A549 (cell line): ENCODE results near the gene BGLAP. TPM values are rescaled to one million over a fixed set of nuclear protein-coding genes. Genes with fewer than 3 reads are reported as not detected.

ENCODE experiments used
- ATAC-seq, 2 experiments: fragments of 200-7000 bp in 1 of 2; fragments of >200 bp in 1 of 2; cut with Nextera tagmentation in 1 of 2; cut with Tn5 transposase in 1 of 2; 3 replicates each; pipeline versions ENCODE4 v1.8.0 to v1.9.1; 2018 to 2020; ENCODE audit warnings: mild to moderate bottlenecking in 1 of 2, moderate library complexity in 1 of 2
- CTCF ChIA-PET: fragments of 300-600 bp; sonication (Branson Sonifier 250); formaldehyde crosslinking; extraction: SDS; loops from one replicate; lab custom pipeline; 2021; ENCODE audit warnings: antibody characterized with exemption, inconsistent platforms; lab: Yijun Ruan, JAX
- POLR2A ChIA-PET: fragments of 350-600 bp; formaldehyde crosslinking; extraction: SDS; loops from one replicate; lab custom pipeline; 2021; ENCODE audit warnings: antibody characterized with exemption, inconsistent platforms; lab: Yijun Ruan, JAX
- DNase-seq, 2 experiments: peaks; one replicate each; pipeline versions ENCODE4 v3.0.0 to v3.0.0-alpha.2; 2011 to 2016; ENCODE audit warnings: low read depth in 1 of 2, low spot score in 1 of 2
- FAIRE-seq: peaks from 2 replicates; lab custom pipeline; 2011; peaks lifted over from hg19 to GRCh38; lab: Jason Lieb, UNC
- H3K27ac ChIP-seq, 2 experiments: fragments of >200 bp; sonication (Bioruptor Twin); formaldehyde crosslinking; 3 replicates each; pipeline ENCODE4 v1.5.1; 2016 to 2017
- H3K4me1 ChIP-seq: fragments of >200 bp; sonication (Bioruptor Twin); formaldehyde crosslinking; 3 replicates; pipeline ENCODE4 v1.6.1; 2016
- H3K4me2 ChIP-seq: fragments of >200 bp; sonication (Bioruptor Twin); formaldehyde crosslinking; 3 replicates; pipeline ENCODE4 v1.6.1; 2016
- H3K4me3 ChIP-seq: fragments of >200 bp; sonication (Bioruptor Twin); formaldehyde crosslinking; 3 replicates; pipeline ENCODE4 v1.5.1; 2016
- H3K9me3 ChIP-seq: fragments of >200 bp; sonication (Bioruptor Twin); formaldehyde crosslinking; 3 replicates; pipeline ENCODE4 v1.6.1; 2016
- BHLHE40 ChIP-seq: IDR thresholded peaks from 2 replicates; pipeline ENCODE4 v1.6.1; 2012; ENCODE audit warnings: low read depth, low read length, inconsistent platforms
- CBX8 ChIP-seq: fragments of 200-600 bp; sonication (generic); IDR thresholded peaks from 2 replicates; pipeline ENCODE4 v1.6.1; 2016
- CEBPB ChIP-seq, 2 experiments: fragments of >200 bp in 1 of 2; sonication (Bioruptor Twin) in 1 of 2; formaldehyde crosslinking in 1 of 2; IDR thresholded peaks; 2 replicates each; pipeline ENCODE4 v1.6.1; 2012 to 2016
- EHF ChIP-seq: fragments of 250-450 bp; sonication (Bioruptor Pico); IDR thresholded peaks from 2 replicates; pipeline ENCODE4 v1.5.0; 2020; ENCODE audit warnings: mild to moderate bottlenecking
- EHMT2 ChIP-seq: fragments of 200-600 bp; sonication (generic); IDR thresholded peaks from 2 replicates; pipeline ENCODE4 v1.6.1; 2016; ENCODE audit warnings: antibody characterized with exemption, low read depth, mild to moderate bottlenecking, moderate library complexity
- GATA3 ChIP-seq: IDR thresholded peaks from 2 replicates; pipeline ENCODE4 v1.6.1; 2012; ENCODE audit warnings: borderline replicate concordance
- HDAC2 ChIP-seq: fragments of 200-600 bp; sonication (generic); IDR thresholded peaks from 2 replicates; pipeline ENCODE4 v1.6.1; 2016
- KDM1A ChIP-seq: fragments of 200-600 bp; sonication (generic); IDR thresholded peaks from 2 replicates; pipeline ENCODE4 v1.6.1; 2016; ENCODE audit warnings: low read depth, mild to moderate bottlenecking
- MYC ChIP-seq: IDR thresholded peaks from 2 replicates; pipeline ENCODE4 v1.6.1; 2012; ENCODE audit warnings: mild to moderate bottlenecking, inconsistent platforms, low read length, improper control_type of control experiment, borderline replicate concordance
- NR3C1 ChIP-seq: fragments of >200 bp; sonication (Bioruptor Twin); formaldehyde crosslinking; IDR thresholded peaks from 3 replicates; pipeline ENCODE4 v1.6.1; 2017
- POLR2AphosphoS2 ChIP-seq: conservative IDR thresholded peaks from 2 replicates; pipeline ENCODE4 v1.6.1; 2012; ENCODE audit warnings: low read length, improper control_type of control experiment, inconsistent platforms
- RAD21 ChIP-seq, 2 experiments: fragments of >200 bp in 1 of 2; sonication (Bioruptor Twin) in 1 of 2; formaldehyde crosslinking in 1 of 2; IDR thresholded peaks in 1 of 2; conservative IDR thresholded peaks in 1 of 2; 2 replicates in 1 of 2; 3 replicates in 1 of 2; pipeline ENCODE4 v1.6.1; 2012 to 2018; ENCODE audit warnings: inconsistent platforms in 1 of 2
- RFX5 ChIP-seq: fragments of 450-650 bp; IDR thresholded peaks from 2 replicates; pipeline ENCODE4 v1.7.1; 2014; ENCODE audit warnings: antibody characterized with exemption, mild to moderate bottlenecking, moderate library complexity
- RNF2 ChIP-seq: fragments of 200-600 bp; sonication (generic); IDR thresholded peaks from 2 replicates; pipeline ENCODE4 v1.6.1; 2016; ENCODE audit warnings: low read depth, mild to moderate bottlenecking, antibody characterized with exemption, moderate library complexity, borderline replicate concordance
- TP53 ChIP-seq: fragments of 250-450 bp; sonication (Bioruptor Pico); IDR thresholded peaks from 2 replicates; pipeline ENCODE4 v1.5.0; 2021; ENCODE audit warnings: mild to moderate bottlenecking, moderate library complexity
- ZSCAN20 ChIP-seq: fragments of 250-450 bp; sonication (Bioruptor Pico); IDR thresholded peaks from 2 replicates; pipeline ENCODE4 v1.8.0; 2022; ENCODE audit warnings: mild to moderate bottlenecking, moderate library complexity
- WGBS: methylation state at CpG from one replicate; pipeline ENCODE4 v1.1.6; 2017; ENCODE audit errors: missing lambda C conversion rate; 5-methylcytosine and 5-hydroxymethylcytosine counted together
- polyA plus RNA-seq, 4 experiments: library from polyadenylated mRNA; depleted of rRNA in 3 of 4; stranded (reverse); fragments of >200 nt; fragmentation: RNase III in 1 of 4; extraction: RNeasy Plus Mini Kit Qiagen cat#74134 plus additional on column Dnase treatment in 1 of 4; gene quantifications; 2 replicates in 3 of 4; 3 replicates in 1 of 4; pipeline ENCODE4 v1.2.3, GENCODE V29; 2011 to 2017
- TF ChIP-seq, protein P1 (sequence below): IDR thresholded peaks from 2 replicates; pipeline ENCODE4 v1.6.1; 2012; ENCODE audit warnings: low read depth, borderline replicate concordance
- TF ChIP-seq, protein P2 (sequence below): fragments of 450-650 bp; IDR thresholded peaks from 2 replicates; pipeline ENCODE4 v1.6.1; 2014; ENCODE audit warnings: antibody characterized with exemption
- TF ChIP-seq, protein P3 (sequence below): fragments of 150-350 bp; IDR thresholded peaks from 2 replicates; pipeline ENCODE4 v1.6.1; 2014; ENCODE audit warnings: low read depth, mild to moderate bottlenecking, low read length
- TF ChIP-seq, protein P4 (sequence below): fragments of >200 bp; sonication (Bioruptor Twin); formaldehyde crosslinking; IDR thresholded peaks from 3 replicates; pipeline ENCODE4 v1.6.1; 2016
- TF ChIP-seq, protein P5 (sequence below): fragments of >200 bp; sonication (Bioruptor Twin); formaldehyde crosslinking; IDR thresholded peaks from 3 replicates; pipeline ENCODE4 v1.5.1; 2016

BGLAP gene
- polyA plus RNA-seq, 2 of the 4 experiments (the other 2 are of a cell fraction) = 0.12 to 0.23 TPM

DNA sequence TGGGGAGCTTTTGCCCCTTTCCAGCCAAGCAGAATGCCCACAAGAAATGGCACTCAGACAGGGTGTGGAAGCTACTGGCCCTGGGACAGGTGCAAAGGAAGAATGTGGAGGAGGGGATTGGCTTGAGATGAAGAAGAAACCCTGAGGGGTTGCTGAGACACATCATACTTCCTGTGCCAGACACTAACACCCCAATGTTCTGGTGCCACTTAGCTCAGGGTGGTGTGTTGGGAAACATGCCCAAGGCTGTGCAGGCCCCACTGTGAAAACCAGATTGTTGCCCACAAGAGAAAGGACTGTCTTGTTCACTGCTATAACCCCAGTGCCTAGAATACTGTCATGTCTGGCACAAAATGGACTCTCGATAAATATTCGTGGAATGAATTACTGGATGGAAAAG, 15.7 kb downstream of the BGLAP start:
- Histone ChIP-seq H3K4me1 (peaks cover 5% of the 10 kb centered on the region), H3K4me2 (no peak overlapping the region), H3K4me3 (no peak overlapping the region), H3K9me3 (no peaks in the 10 kb centered on the region), H3K27ac (no peak overlapping the region)
- 70% methylated on average over 2 of the region's 2 CpGs for WGBS
- FAIRE-seq (no peak), ATAC-seq (no peak), DNase-seq (no peak)
- ChIA-PET CTCF (interaction anchor here (2.4 kb wide), 1 partner anchor 33 kb away, joined by 6 read pairs; no protein-coding TSS in a partner anchor), POLR2A (no interaction called here)
- TF ChIP-seq BHLHE40 (no peak), NR3C1 (no peak), CEBPB (IDR thresholded peaks at IDR 0.05) (no peak), HDAC2 (no peak), CBX8 (no peak), GATA3 (no peak), ZSCAN20 (CRISPR knock-in tag) (no peak), POLR2AphosphoS2 (no peak), MYC (no peak)
- TF ChIP-seq, protein P1, sequence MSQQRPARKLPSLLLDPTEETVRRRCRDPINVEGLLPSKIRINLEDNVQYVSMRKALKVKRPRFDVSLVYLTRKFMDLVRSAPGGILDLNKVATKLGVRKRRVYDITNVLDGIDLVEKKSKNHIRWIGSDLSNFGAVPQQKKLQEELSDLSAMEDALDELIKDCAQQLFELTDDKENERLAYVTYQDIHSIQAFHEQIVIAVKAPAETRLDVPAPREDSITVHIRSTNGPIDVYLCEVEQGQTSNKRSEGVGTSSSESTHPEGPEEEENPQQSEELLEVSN = no peak
- TF ChIP-seq, protein P2, sequence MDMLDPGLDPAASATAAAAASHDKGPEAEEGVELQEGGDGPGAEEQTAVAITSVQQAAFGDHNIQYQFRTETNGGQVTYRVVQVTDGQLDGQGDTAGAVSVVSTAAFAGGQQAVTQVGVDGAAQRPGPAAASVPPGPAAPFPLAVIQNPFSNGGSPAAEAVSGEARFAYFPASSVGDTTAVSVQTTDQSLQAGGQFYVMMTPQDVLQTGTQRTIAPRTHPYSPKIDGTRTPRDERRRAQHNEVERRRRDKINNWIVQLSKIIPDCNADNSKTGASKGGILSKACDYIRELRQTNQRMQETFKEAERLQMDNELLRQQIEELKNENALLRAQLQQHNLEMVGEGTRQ = no peak
- TF ChIP-seq, protein P3, sequence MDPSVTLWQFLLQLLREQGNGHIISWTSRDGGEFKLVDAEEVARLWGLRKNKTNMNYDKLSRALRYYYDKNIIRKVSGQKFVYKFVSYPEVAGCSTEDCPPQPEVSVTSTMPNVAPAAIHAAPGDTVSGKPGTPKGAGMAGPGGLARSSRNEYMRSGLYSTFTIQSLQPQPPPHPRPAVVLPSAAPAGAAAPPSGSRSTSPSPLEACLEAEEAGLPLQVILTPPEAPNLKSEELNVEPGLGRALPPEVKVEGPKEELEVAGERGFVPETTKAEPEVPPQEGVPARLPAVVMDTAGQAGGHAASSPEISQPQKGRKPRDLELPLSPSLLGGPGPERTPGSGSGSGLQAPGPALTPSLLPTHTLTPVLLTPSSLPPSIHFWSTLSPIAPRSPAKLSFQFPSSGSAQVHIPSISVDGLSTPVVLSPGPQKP = no peak
- TF ChIP-seq, protein P4, sequence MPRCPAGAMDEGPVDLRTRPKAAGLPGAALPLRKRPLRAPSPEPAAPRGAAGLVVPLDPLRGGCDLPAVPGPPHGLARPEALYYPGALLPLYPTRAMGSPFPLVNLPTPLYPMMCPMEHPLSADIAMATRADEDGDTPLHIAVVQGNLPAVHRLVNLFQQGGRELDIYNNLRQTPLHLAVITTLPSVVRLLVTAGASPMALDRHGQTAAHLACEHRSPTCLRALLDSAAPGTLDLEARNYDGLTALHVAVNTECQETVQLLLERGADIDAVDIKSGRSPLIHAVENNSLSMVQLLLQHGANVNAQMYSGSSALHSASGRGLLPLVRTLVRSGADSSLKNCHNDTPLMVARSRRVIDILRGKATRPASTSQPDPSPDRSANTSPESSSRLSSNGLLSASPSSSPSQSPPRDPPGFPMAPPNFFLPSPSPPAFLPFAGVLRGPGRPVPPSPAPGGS = no peak

DNA sequence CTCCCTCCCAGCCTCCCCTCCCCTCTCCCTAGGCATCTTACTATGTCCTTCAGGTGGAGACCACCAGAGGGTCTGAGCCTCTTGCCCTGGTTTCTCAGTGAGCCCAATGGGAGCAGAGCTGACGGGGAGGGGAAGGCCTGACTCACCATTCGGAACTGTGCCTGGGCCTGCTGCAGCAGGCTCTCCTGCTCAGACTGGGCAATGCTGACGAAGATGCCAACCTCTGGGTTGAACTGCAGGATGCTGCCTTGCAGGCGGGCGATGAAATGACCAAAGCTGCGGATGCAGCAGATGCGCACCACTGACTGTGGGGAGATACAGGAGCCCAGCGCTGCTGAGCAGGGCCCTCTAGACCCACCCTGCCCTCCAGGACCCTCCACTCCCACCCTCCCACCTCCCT, 16.9 kb downstream of the BGLAP start:
- POLR2A ChIA-PET = no interaction called here
- no peak for FAIRE-seq
- Histone ChIP-seq H3K4me1 (peaks cover 15% of the 10 kb centered on the region), H3K4me2 (no peak overlapping the region), H3K27ac (no peak overlapping the region), H3K9me3 (no peaks in the 10 kb centered on the region)
- CTCF ChIA-PET = interaction anchor here (1.6 to 4.5 kb wide), 2 partner anchors 13 to 77 kb away, joined by 3 to 25 read pairs; no protein-coding TSS in a partner anchor
- DNase-seq = no peak
- ATAC-seq = no peak
- WGBS = 97% methylated on average over 4 of the region's 8 CpGs
- no peak for TF ChIP-seq TP53 (CRISPR knock-in tag)
- no peak for TF ChIP-seq KDM1A
- TF ChIP-seq RNF2 = no peak
- TF ChIP-seq RFX5 = no peak
- TF ChIP-seq EHF (CRISPR knock-in tag) = no peak
- TF ChIP-seq, all 56 proteins: peak for 0
- H3K4me3 ChIP-seq = no peak overlapping the region

DNA sequence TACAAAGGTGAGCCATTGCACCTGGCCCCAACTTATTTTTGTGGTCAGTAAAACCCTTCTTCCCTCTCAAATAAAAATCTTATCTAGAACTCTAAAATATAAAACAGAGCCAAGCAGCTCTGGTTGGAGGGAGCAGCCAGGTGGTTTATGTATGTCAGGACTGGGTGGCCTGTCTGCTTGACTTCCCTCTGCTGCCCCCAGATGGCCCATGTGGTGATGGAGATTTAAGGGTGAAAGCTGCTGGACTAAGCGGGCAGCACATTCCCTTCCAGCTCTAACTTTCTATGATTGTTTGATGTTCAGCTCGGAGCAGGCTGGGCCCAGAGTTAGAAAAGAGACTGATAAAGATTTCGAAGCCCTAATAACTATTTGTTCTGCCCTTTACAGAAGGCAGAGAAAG, 17.8 kb downstream of the BGLAP start:
- ChIA-PET CTCF (interaction anchor here (0.6 to 4.5 kb wide), 10 partner anchors 8 to 123 kb away, joined by 3 to 25 read pairs (median 5); partner anchors contain the start of gene PAQR6), POLR2A (interaction anchor here (1.7 kb wide), 1 partner anchor 23 kb away, joined by 5 read pairs; the partner anchor contains the start of gene SMG5)
- Histone ChIP-seq H3K4me2 (no peak overlapping the region), H3K4me3 (no peak overlapping the region), H3K4me1 (peaks cover 15% of the 10 kb centered on the region), H3K9me3 (no peaks in the 10 kb centered on the region), H3K27ac (no peak overlapping the region)
- WGBS = 90% methylated on average over 3 of the region's 3 CpGs
- TF ChIP-seq RAD21 (conservative IDR thresholded peaks at IDR 0.05 in 1 of 2, IDR thresholded peaks at IDR 0.05 in 1 of 2) (0 out of 5 replicates have a peak, but pooled peaks of 1 of the 2 experiments have one; percentile 16), EHMT2 (no peak)
- TF ChIP-seq, protein P5, sequence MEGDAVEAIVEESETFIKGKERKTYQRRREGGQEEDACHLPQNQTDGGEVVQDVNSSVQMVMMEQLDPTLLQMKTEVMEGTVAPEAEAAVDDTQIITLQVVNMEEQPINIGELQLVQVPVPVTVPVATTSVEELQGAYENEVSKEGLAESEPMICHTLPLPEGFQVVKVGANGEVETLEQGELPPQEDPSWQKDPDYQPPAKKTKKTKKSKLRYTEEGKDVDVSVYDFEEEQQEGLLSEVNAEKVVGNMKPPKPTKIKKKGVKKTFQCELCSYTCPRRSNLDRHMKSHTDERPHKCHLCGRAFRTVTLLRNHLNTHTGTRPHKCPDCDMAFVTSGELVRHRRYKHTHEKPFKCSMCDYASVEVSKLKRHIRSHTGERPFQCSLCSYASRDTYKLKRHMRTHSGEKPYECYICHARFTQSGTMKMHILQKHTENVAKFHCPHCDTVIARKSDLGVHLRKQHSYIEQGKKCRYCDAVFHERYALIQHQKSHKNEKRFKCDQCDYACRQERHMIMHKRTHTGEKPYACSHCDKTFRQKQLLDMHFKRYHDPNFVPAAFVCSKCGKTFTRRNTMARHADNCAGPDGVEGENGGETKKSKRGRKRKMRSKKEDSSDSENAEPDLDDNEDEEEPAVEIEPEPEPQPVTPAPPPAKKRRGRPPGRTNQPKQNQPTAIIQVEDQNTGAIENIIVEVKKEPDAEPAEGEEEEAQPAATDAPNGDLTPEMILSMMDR = 0 out of 3 replicates have a peak, but pooled peaks have one; percentile 9
- FAIRE-seq = no peak
- DNase-seq = peak in 1 of 2 experiments; percentile 38
- ATAC-seq = peak; percentile 68 to 71; a peak in 4 of 6 replicates
